ENCODE measurements around the gene SH3RF3.

SH3RF3 gene

GRCh38 chr2:109402980-109403840 lies 274.2 kb downstream of the SH3RF3 start:
- no peak for DNase-seq

- no peak for DNase-seq
Measured at GRCh38 chr2:109403841-109404201, 274.8 kb downstream of the SH3RF3 start.

GRCh38 chr2:109404681-109405080 lies 275.7 kb downstream of the SH3RF3 start:
- DNase-seq, result no peak

- DNase-seq, result no peak
Measured at GRCh38 chr2:109405873-109406272, 276.9 kb downstream of the SH3RF3 start.

GRCh38 chr2:109406301-109406700 lies 277.3 kb downstream of the SH3RF3 start:
- DNase-seq, result no peak

GRCh38 chr2:109407276-109408042 lies 278.5 kb downstream of the SH3RF3 start:
- DNase-seq, result no peak

GRCh38 chr2:109408043-109408335 lies 279.0 kb downstream of the SH3RF3 start:
- no peak for DNase-seq

GRCh38 chr2:109409321-109410038 lies 280.5 kb downstream of the SH3RF3 start:
- no peak for DNase-seq

GRCh38 chr2:109410039-109410815 lies 281.2 kb downstream of the SH3RF3 start:
- no peak for DNase-seq

- no peak for DNase-seq
Measured at GRCh38 chr2:109411640-109412325, 282.8 kb downstream of the SH3RF3 start.

GRCh38 chr2:109415581-109416013 lies 286.6 kb downstream of the SH3RF3 start:
- no peak for DNase-seq

- no peak for DNase-seq
Measured at GRCh38 chr2:109417701-109418335, 288.8 kb downstream of the SH3RF3 start.

- DNase-seq, result no peak
Measured at GRCh38 chr2:109418716-109419115, 289.7 kb downstream of the SH3RF3 start.

- DNase-seq, result no peak
Measured at GRCh38 chr2:109419171-109419756, 290.3 kb downstream of the SH3RF3 start.

GRCh38 chr2:109419960-109420370 lies 291.0 kb downstream of the SH3RF3 start:
- DNase-seq, result no peak

GRCh38 chr2:109421101-109421500 lies 292.1 kb downstream of the SH3RF3 start:
- DNase-seq, result no peak

GRCh38 chr2:109421642-109422041 lies 292.6 kb downstream of the SH3RF3 start:
- no peak for DNase-seq

GRCh38 chr2:109422071-109422757 lies 293.2 kb downstream of the SH3RF3 start:
- DNase-seq, result no peak

- DNase-seq, result no peak
Measured at GRCh38 chr2:109422758-109423500, 293.9 kb downstream of the SH3RF3 start.

Data from NCI-H2081 treated with DMSO at 0.1 percent for 48 hours (cell line).